ENCODE results near the gene GLI1.
"Not testable (repeated sequence)": the region's sequence is repeated elsewhere in the genome, so short reads cannot be mapped to it uniquely, and the experiment has no call there.

Gene GLI1

DNA sequence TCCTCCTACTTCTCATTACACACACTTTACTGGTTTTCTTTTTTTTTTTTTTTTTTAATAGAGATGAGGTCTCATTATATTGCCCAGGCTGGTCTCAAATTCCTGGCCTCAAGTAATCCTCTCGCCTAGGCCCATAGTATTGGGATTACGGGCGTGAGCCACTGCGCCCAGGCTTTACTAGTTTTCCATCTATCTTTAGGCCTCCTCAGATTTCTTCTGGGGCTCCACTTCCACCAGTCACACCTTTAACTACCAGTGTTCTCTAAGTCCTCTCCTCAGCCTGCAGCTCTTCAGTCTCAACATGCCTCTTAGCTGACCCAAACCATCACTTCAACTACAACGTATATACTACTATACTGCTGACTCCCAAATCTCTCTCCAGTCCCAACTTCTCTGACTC lies 39.1 kb upstream of the GLI1 start:
- no peak for DNase-seq (ENCODE audit: low read depth in 2 of 2)
- no peak for TF ChIP-seq CTCF (IDR thresholded peaks at IDR 0.05; ENCODE audit: low read depth, low read length)
- no peak overlapping the region for H3K4me3 ChIP-seq (replicated peaks in 1 of 2; ENCODE audit: low read depth in 2 of 2, low read length in 2 of 2)

DNA sequence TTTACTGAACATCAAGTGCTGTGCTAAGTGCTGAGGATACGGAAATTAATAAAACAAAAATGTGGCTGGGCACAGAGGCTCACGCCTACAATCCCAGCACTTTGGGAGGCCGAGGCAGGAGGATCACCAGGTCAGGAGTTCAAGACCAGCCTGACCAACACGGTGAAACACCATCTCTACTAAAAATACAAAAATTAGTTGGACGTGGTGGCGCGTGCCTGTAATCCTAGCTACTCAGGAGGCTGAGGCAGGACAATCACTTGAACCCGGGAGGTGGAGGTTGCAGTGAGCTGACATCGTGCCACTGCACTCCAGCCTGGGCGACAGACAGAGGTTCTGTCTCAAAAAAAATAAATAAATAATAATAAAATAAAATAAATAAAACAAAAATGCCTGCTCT lies 32.6 kb upstream of the GLI1 start:
- not testable (repeated sequence) for H3K4me3 ChIP-seq (replicated peaks in 1 of 2; ENCODE audit: low read depth in 2 of 2, low read length in 2 of 2); DNase-seq (ENCODE audit: low read depth in 2 of 2)

DNA sequence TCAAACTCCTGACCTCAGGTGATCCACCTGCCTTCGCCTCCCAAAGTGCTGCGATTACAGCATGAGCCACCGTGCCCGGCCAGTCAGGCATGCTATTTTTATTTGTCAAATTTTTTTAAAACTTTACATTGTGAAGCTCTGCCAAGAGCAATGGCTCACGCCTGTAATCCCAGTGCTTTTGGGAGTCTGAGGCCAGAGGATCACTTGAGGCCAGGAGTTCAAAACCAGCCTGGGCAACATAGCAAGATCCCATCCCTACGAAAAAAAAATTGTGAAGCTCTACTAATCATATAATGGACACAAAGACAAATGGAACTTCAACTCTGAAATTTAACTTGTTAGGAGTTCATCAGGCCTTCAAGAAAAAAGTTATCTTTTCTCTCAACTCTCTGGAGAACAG lies 30.6 kb upstream of the GLI1 start:
- no peak for TF ChIP-seq CTCF (IDR thresholded peaks at IDR 0.05; ENCODE audit: low read depth, low read length)
- no peak overlapping the region for H3K4me3 ChIP-seq (replicated peaks in 1 of 2; ENCODE audit: low read depth in 2 of 2, low read length in 2 of 2)
- DNase-seq (ENCODE audit: low read depth in 2 of 2), result no peak

DNA sequence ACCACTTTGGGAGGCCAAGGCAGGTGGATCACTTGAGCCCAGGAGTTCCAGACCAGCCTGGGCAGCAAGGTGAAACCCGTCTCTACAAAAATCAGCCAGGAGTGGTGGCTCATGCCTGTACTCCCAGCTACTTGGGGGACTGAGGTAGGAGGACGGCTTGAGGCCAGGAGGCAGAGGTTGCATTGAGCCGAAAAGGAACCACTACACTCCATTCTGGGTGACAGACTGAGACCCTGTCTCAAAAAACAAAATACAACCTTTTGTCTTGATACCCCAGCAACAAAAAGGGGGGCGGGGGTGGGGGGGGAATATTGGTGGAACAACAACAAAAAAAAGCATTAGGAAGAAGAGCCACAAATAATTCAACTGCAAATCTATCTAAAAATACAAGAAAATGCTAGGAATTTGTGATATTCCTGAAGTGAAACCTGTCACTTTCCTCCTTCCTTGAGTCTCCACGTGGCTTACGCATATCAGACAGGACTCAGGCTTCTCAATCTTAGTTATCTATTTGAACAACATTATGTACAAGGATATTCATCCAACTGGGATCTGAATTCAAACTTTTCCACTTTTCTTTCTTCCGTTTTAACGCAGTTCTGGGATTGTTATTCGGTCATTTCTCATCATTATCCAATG lies 30.0 kb upstream of the GLI1 start:
- no peak for TF ChIP-seq CTCF (IDR thresholded peaks at IDR 0.05; ENCODE audit: low read depth, low read length)
- DNase-seq (ENCODE audit: low read depth in 2 of 2), result no peak
- peak overlapping the region; percentile 56 to 64 for H3K4me3 ChIP-seq (replicated peaks in 1 of 2; ENCODE audit: low read depth in 2 of 2, low read length in 2 of 2)

- no peak for TF ChIP-seq CTCF (IDR thresholded peaks at IDR 0.05; ENCODE audit: low read depth, low read length)
- DNase-seq (ENCODE audit: low read depth in 2 of 2), result peak; percentile 34 to 47
- peak overlapping the region; percentile 56 to 64 for H3K4me3 ChIP-seq (replicated peaks in 1 of 2; ENCODE audit: low read depth in 2 of 2, low read length in 2 of 2)
These were observed 29.3 kb upstream of the GLI1 start for GRCh38 chr12:57430112-57430930.

GRCh38 chr12:57430931-57431566 lies 28.5 kb upstream of the GLI1 start, which contains the start of gene R3HDM2:
Gene R3HDM2, minus strand, starts transcription at chr12:57431043. Its CDS starts 120,615 bp downstream, at chr12:57310428.
- peak; percentile 94 to 96 for DNase-seq (ENCODE audit: low read depth in 2 of 2)
- peak within 1 kb of the TSS; percentile 56 to 64 for H3K4me3 ChIP-seq (replicated peaks in 1 of 2; ENCODE audit: low read depth in 2 of 2, low read length in 2 of 2)
- no peak for TF ChIP-seq CTCF (IDR thresholded peaks at IDR 0.05; ENCODE audit: low read depth, low read length)

DNA sequence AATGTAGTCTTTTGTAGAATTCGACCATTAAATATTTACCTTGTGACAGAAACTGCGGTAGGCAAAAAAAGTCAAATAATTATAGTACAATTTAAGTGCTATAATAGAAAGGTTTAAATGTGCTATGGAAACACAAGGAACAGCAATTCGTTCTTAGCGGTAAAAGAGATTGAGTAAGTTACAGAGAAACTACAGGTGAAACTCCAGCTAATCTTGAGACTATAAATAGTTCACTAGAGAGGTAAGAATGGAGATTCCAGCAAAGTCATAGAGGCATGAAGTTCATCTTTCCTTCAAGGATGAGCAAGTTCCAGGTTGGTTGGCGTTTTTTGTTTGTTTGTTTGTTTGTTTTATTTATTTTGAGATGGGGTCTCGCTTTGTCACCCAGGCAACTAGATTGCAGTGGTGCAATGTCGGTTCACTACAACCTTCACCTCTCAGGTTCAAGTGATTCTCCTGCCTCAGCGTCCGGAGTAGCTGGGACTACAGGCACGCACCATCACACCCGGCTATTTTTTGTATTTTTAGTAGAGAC lies 27.9 kb upstream of the GLI1 start:
- DNase-seq (ENCODE audit: low read depth in 2 of 2), result no peak
- no peak overlapping the region for H3K4me3 ChIP-seq (replicated peaks in 1 of 2; ENCODE audit: low read depth in 2 of 2, low read length in 2 of 2)
- no peak for TF ChIP-seq CTCF (IDR thresholded peaks at IDR 0.05; ENCODE audit: low read depth, low read length)
